DOHH2 (cell line): ENCODE measurements around the gene ADPRH.

Source experiments
- H3F3A ChIP-seq: fragments of 200-600 bp; sonication (generic), shearing (Covaris generic); 2 replicates; pipeline ENCODE4 v1.6.0; 2016; ENCODE audit warnings: antibody characterized with exemption, mild to moderate bottlenecking; ENCODE audit not compliant: control insufficient read depth, insufficient read depth
- H3K27ac ChIP-seq: fragments of 200-600 bp; sonication (generic); 2 replicates; pipeline ENCODE4 v1.5.1; 2014; ENCODE audit warnings: low read depth, mild to moderate bottlenecking, low read length, moderate library complexity
- H3K27me3 ChIP-seq: fragments of 200-600 bp; sonication (generic); 2 replicates; pipeline ENCODE4 v1.6.1; 2014; ENCODE audit warnings: mild to moderate bottlenecking, low read length, mixed read lengths; ENCODE audit not compliant: control insufficient read depth
- H3K36me3 ChIP-seq: fragments of 200-600 bp; sonication (generic); 2 replicates; pipeline ENCODE4 v1.6.1; 2014; ENCODE audit warnings: mild to moderate bottlenecking, low read length, moderate library complexity, mixed read lengths; ENCODE audit not compliant: control insufficient read depth
- H3K4me1 ChIP-seq: fragments of 200-600 bp; sonication (generic); 2 replicates; pipeline ENCODE4 v1.6.1; 2014; ENCODE audit warnings: mild to moderate bottlenecking, low read length, mixed read lengths; ENCODE audit not compliant: control insufficient read depth
- H3K4me2 ChIP-seq: fragments of 200-600 bp; sonication (generic); 2 replicates; pipeline ENCODE4 v1.6.0; 2014; ENCODE audit warnings: mild to moderate bottlenecking, low read length, moderate library complexity
- H3K4me3 ChIP-seq: fragments of 200-600 bp; sonication (generic); 2 replicates; pipeline ENCODE4 v1.5.1; 2014; ENCODE audit warnings: mild to moderate bottlenecking, low read length, mixed read lengths
- H3K79me2 ChIP-seq: fragments of 200-600 bp; sonication (generic); 2 replicates; pipeline ENCODE4 v1.6.1; 2014; ENCODE audit warnings: mild to moderate bottlenecking, low read length, mixed read lengths; ENCODE audit not compliant: control insufficient read depth
- H3K9me2 ChIP-seq: fragments of 200-600 bp; sonication (generic); replicated peaks from 2 replicates; pipeline ENCODE4 v1.6.1; 2014; ENCODE audit warnings: mild to moderate bottlenecking, low read length, mixed read lengths; ENCODE audit not compliant: control insufficient read depth
- H3K9me3 ChIP-seq: fragments of 200-600 bp; sonication (generic); 2 replicates; pipeline ENCODE4 v1.6.1; 2014; ENCODE audit warnings: antibody characterized with exemption, low read length, mixed read lengths; ENCODE audit not compliant: control insufficient read depth, insufficient read depth
- H4K20me1 ChIP-seq: fragments of 200-600 bp; sonication (generic); 2 replicates; pipeline ENCODE4 v1.6.0; 2014; ENCODE audit warnings: low read depth, mild to moderate bottlenecking, antibody characterized with exemption, low read length, moderate library complexity; ENCODE audit not compliant: control insufficient read depth, insufficient read depth
- EZH2phosphoT487 ChIP-seq: fragments of 200-600 bp; sonication (generic); IDR thresholded peaks from 2 replicates; pipeline ENCODE4 v1.6.1; 2017; ENCODE audit warnings: borderline replicate concordance, mild to moderate bottlenecking, antibody characterized with exemption, low read length, moderate library complexity, mixed read lengths
- TF ChIP-seq, protein P1 (sequence below): fragments of 200-600 bp; sonication (generic); IDR thresholded peaks from one replicate; pipeline ENCODE4 v1.5.1; 2014; ENCODE audit warnings: antibody characterized with exemption, mild to moderate bottlenecking, low read depth, low read length; ENCODE audit not compliant: poor library complexity, severe bottlenecking

ADPRH gene

DNA sequence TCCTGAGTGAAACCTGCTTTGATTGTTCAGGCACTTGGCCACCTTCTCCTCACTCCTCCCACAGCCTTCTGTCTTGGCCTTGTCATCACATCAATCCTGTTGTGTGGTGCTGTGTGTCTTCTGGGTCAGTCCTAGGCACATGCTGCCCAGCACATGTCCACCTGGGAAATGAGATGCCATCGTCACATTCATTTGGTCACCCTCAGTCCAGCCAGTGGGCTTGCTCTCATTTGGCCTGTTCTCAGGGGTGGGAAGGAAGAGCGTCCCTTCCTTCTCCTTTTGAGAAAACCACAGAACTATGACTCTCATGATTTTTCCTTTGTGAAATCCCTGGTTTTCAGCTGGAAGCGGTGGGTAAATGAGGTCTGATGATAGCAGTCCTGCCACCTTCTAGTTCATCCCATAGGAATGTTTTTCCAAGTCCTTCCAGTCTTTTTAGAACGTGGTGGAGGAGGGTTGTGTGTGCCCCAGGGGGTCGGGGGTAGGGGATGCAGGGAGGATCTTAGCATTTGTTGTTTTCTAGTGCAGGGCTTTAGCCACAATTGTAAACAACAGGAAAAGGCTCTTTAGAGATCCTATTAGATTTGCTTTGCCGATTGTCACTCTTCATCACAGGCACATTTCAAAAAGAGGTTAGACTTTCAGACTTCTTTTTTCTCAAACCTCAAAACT, 9.9 kb downstream of the ADPRH start:
- Histone ChIP-seq H3K9me2 (no peaks in the 10 kb centered on the region), H3F3A (no peaks in the 10 kb centered on the region), H3K27ac (no peak overlapping the region), H4K20me1 (no peaks in the 10 kb centered on the region), H3K4me2 (no peak overlapping the region), H3K4me3 (no peak overlapping the region), H3K27me3 (peaks cover 6% of the 10 kb centered on the region; the same call in 1 of the 2 replicates), H3K4me1 (peaks cover 14% of the 10 kb centered on the region), H3K79me2 (no peaks in the 10 kb centered on the region), H3K36me3 (no peaks in the 10 kb centered on the region), H3K9me3 (no peaks in the 10 kb centered on the region)
- TF ChIP-seq EZH2phosphoT487, result no peak
- TF ChIP-seq, protein P1, sequence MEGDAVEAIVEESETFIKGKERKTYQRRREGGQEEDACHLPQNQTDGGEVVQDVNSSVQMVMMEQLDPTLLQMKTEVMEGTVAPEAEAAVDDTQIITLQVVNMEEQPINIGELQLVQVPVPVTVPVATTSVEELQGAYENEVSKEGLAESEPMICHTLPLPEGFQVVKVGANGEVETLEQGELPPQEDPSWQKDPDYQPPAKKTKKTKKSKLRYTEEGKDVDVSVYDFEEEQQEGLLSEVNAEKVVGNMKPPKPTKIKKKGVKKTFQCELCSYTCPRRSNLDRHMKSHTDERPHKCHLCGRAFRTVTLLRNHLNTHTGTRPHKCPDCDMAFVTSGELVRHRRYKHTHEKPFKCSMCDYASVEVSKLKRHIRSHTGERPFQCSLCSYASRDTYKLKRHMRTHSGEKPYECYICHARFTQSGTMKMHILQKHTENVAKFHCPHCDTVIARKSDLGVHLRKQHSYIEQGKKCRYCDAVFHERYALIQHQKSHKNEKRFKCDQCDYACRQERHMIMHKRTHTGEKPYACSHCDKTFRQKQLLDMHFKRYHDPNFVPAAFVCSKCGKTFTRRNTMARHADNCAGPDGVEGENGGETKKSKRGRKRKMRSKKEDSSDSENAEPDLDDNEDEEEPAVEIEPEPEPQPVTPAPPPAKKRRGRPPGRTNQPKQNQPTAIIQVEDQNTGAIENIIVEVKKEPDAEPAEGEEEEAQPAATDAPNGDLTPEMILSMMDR, result no peak

DNA sequence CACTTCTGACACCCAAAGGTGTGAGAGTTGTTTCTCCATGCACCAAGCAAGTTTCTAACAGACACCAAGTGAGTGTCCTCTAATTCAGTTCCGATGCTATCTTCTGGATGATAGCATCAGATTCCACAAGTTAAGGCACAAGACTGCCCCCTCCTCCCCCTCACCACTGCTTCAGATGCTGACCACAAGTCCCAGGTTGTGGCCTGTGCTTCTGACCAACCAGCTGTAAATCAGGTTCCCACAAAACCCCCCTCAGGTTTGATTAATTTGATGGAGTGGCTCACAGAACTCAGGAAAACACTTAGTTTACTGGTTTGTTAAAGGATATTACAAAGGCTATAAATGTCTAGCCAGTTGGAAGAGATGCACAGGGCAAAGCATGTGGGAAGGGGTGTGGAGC, 11.4 kb downstream of the ADPRH start:
- TF ChIP-seq, protein P1, result no peak
- TF ChIP-seq EZH2phosphoT487, result no peak
- Histone ChIP-seq H3K36me3 (no peaks in the 10 kb centered on the region), H3K4me3 (no peak overlapping the region), H3K27ac (no peak overlapping the region), H3K79me2 (no peaks in the 10 kb centered on the region), H4K20me1 (no peaks in the 10 kb centered on the region), H3K4me1 (peaks cover 14% of the 10 kb centered on the region), H3F3A (no peaks in the 10 kb centered on the region), H3K9me2 (no peaks in the 10 kb centered on the region), H3K9me3 (no peaks in the 10 kb centered on the region), H3K4me2 (no peak overlapping the region), H3K27me3 (peaks cover 6% of the 10 kb centered on the region; the same call in 1 of the 2 replicates)

DNA sequence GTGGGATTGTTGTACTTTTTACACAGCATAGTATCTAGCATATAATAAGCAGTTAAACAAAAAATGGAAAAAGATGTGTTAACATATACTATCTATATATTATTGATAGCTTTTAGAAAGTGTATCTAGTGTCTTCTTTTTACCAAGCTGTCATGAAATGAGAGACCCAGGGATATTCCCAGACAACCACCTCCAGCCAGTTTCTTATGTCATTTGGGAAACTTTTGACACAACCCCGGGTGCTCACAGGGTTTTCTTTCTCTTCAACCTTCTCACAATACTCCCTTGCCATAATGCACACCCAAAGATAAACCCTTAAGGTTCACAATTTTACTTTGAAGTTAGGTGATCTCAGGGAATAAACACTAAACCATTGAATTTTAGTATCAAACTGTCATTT, 13.6 kb downstream of the ADPRH start:
- Histone ChIP-seq H3K36me3 (no peaks in the 10 kb centered on the region), H3K27ac (no peak overlapping the region), H3K4me1 (peaks cover 9% of the 10 kb centered on the region), H3F3A (no peaks in the 10 kb centered on the region), H3K79me2 (no peaks in the 10 kb centered on the region), H3K9me2 (no peaks in the 10 kb centered on the region), H3K4me3 (no peak overlapping the region), H3K9me3 (no peaks in the 10 kb centered on the region), H4K20me1 (no peaks in the 10 kb centered on the region), H3K27me3 (peaks cover 6% of the 10 kb centered on the region; the same call in 1 of the 2 replicates), H3K4me2 (no peak overlapping the region)
- TF ChIP-seq, protein P1, result no peak
